ENCODE measurements around the gene SYNDIG1. TPM values are rescaled to one million over a fixed set of nuclear protein-coding genes. Genes with fewer than 3 reads are reported as not detected.

Gene SYNDIG1
- total and polyA plus RNA-seq, 2 of the 4 experiments (the other 2 are of a cell fraction) = not detected

GRCh38 chr20:24648919-24649318 lies 179.5 kb downstream of the SYNDIG1 start:
- ChIA-PET POLR2A (ENCODE audit: unreplicated experiment) (no interaction called here), CTCF (no interaction called here)
- TF ChIP-seq RFX5 (IDR thresholded peaks at IDR 0.05; ENCODE audit: low read depth, low read length) = no peak
- no peak for TF ChIP-seq CTCF (conservative IDR thresholded peaks at IDR 0.05; ENCODE audit: low read depth, low read length)
- TF ChIP-seq ELK1 (IDR thresholded peaks at IDR 0.05; ENCODE audit: borderline replicate concordance, low read depth, low read length) = no peak
- no peak for TF ChIP-seq SMC3 (IDR thresholded peaks at IDR 0.05; ENCODE audit: low read depth, low read length)
- TF ChIP-seq, protein P1, sequence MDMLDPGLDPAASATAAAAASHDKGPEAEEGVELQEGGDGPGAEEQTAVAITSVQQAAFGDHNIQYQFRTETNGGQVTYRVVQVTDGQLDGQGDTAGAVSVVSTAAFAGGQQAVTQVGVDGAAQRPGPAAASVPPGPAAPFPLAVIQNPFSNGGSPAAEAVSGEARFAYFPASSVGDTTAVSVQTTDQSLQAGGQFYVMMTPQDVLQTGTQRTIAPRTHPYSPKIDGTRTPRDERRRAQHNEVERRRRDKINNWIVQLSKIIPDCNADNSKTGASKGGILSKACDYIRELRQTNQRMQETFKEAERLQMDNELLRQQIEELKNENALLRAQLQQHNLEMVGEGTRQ (IDR thresholded peaks at IDR 0.05; ENCODE audit: low read depth, low read length) = no peak
- no peak for TF ChIP-seq MXI1 (IDR thresholded peaks at IDR 0.05; ENCODE audit: borderline replicate concordance, low read depth, low read length)
- no peak for TF ChIP-seq BHLHE40 (IDR thresholded peaks at IDR 0.05; ENCODE audit: low read depth, low read length)
- no peak for TF ChIP-seq RAD21 (IDR thresholded peaks at IDR 0.05; ENCODE audit: low read length)
- no peak for TF ChIP-seq CHD1 (IDR thresholded peaks at IDR 0.05; ENCODE audit: low read depth, low read length)
- TF ChIP-seq RCOR1 (IDR thresholded peaks at IDR 0.05; ENCODE audit: insufficient replicate concordance, low read length) = no peak
- TF ChIP-seq CEBPB (IDR thresholded peaks at IDR 0.05; ENCODE audit: low read depth, low read length) = no peak
- no peak for TF ChIP-seq NFE2L2 (IDR thresholded peaks at IDR 0.05; ENCODE audit: low read depth, low read length)
- TF ChIP-seq FOS (IDR thresholded peaks at IDR 0.05; ENCODE audit: low read depth, low read length) = no peak
- no peak for TF ChIP-seq POLR2A (IDR thresholded peaks at IDR 0.05; ENCODE audit: low read depth, low read length)
- no peak for TF ChIP-seq MAFK (IDR thresholded peaks at IDR 0.05; ENCODE audit: low read depth, low read length)
- no peak for TF ChIP-seq MAZ (IDR thresholded peaks at IDR 0.05; ENCODE audit: borderline replicate concordance, low read depth, low read length)
- peaks cover 19% of the 10 kb centered on the region; the same call in 1 of the 2 replicates for H3K9me1 ChIP-seq (ENCODE audit: insufficient read depth, low read length)
- no peak overlapping the region for H2AFZ ChIP-seq (replicated peaks; ENCODE audit: low read length, poor library complexity)
- H4K20me1 ChIP-seq (ENCODE audit: insufficient read depth, low read length) = peaks cover 4% of the 10 kb centered on the region; the same call in 1 of the 2 replicates
- no peaks in the 10 kb centered on the region for H3K79me1 ChIP-seq (ENCODE audit: low read depth in 1 of 2, low read length in 2 of 2)
- DNase-seq (no peak), ATAC-seq (ENCODE audit: low read depth) (no peak)
- no peak overlapping the region for H2BK120ac ChIP-seq (ENCODE audit: low read depth, low read length)
- H3K36me3 ChIP-seq (ENCODE audit: control insufficient read depth, insufficient read depth, low read length) = no peaks in the 10 kb centered on the region
- WGBS, 2 experiments (ENCODE audit: extremely low coverage in 2 of 2, insufficient read length in 1 of 2) = no CpG with 5 or more reads among the region's 2 CpGs
- no peak overlapping the region for H4K8ac ChIP-seq (ENCODE audit: low read depth in 2 of 2, low read length in 2 of 2)
- H2AK9ac ChIP-seq (replicated peaks; ENCODE audit: low read depth, low read length, poor library complexity) = no peak overlapping the region
- peaks cover 23% of the 10 kb centered on the region for H3K27me3 ChIP-seq (ENCODE audit: control insufficient read depth, insufficient read depth, low read length)
- H3K4ac ChIP-seq (ENCODE audit: low read depth, low read length) = no peak overlapping the region
- H3K9ac ChIP-seq (ENCODE audit: low read depth, low read length) = no peak overlapping the region
- H3K4me3 ChIP-seq (ENCODE audit: insufficient read depth, low read depth, low read length) = no peak overlapping the region
- H2AK5ac ChIP-seq (ENCODE audit: low read depth, low read length) = peak overlapping the region; percentile 2; the same call in 1 of the 2 replicates
- no peak overlapping the region for H3K4me2 ChIP-seq (ENCODE audit: low read depth, low read length)
- H3K56ac ChIP-seq (ENCODE audit: extremely low read depth, insufficient read depth, low read length) = no peak overlapping the region
- intact Hi-C loops (cut with micrococcal nuclease) (no loop called here), dilution Hi-C loops (cut with HindIII; ENCODE audit: low sequenced_read_pairs, unreplicated experiment) (no loop called here), in situ Hi-C loops (cut with MboI; ENCODE audit: low sequenced_read_pairs) (loop anchor here (25.0 kb wide), 1 partner anchor 738 kb away; the partner anchor contains the start of gene ABHD12)
- no peak overlapping the region for H4K91ac ChIP-seq (ENCODE audit: insufficient read depth, low read depth, low read length)
- no peak overlapping the region for H3K14ac ChIP-seq (replicated peaks; ENCODE audit: low read depth, low read length)
- no peak overlapping the region for H2BK20ac ChIP-seq (ENCODE audit: low read depth, low read length)
- H3K27ac ChIP-seq (ENCODE audit: insufficient read depth, low read length) = no peak overlapping the region
- no TSS peak for BruUV-seq (replicated peaks)
- no peak overlapping the region for H2BK5ac ChIP-seq (ENCODE audit: low read depth, low read length, poor library complexity, severe bottlenecking)
- H3K18ac ChIP-seq (ENCODE audit: low read depth, low read length) = no peak overlapping the region
- no peak overlapping the region for H4K5ac ChIP-seq (ENCODE audit: low read depth, low read length)
- H3K23ac ChIP-seq (ENCODE audit: low read depth, low read length) = no peak overlapping the region
- H3K9me3 ChIP-seq (ENCODE audit: control insufficient read depth, insufficient read depth, low read length) = no peaks in the 10 kb centered on the region; the same call in 1 of the 2 replicates
- H2BK15ac ChIP-seq (ENCODE audit: low read depth, low read length) = no peak overlapping the region
- peaks cover 22% of the 10 kb centered on the region for H3K4me1 ChIP-seq (ENCODE audit: control insufficient read depth, insufficient read depth, low read length)

All from IMR-90 (cell line).